C4-2B (cell line): Measurements from ENCODE around the gene UMPS.

ENCODE experiments used
- CTCF ChIP-seq: fragments of 450-650 bp; conservative IDR thresholded peaks from 2 replicates; pipeline ENCODE4 v1.5.1; 2017; ENCODE audit warnings: mild to moderate bottlenecking
- ZFX ChIP-seq: fragments of 450-650 bp; IDR thresholded peaks from 2 replicates; pipeline ENCODE4 v1.6.1; 2017

GRCh38 chr3:124771083-124771445 lies 40.8 kb downstream of the UMPS start:
- TF ChIP-seq CTCF (no peak), ZFX (no peak)
